Small intestine (tissue), 7 donors: Measurements from ENCODE around the gene MMP20. TPM values are rescaled to one million over a fixed set of nuclear protein-coding genes. Genes with fewer than 3 reads are reported as not detected.

ENCODE experiments used
- DNase-seq, 2 donors: peaks; one replicate each; pipeline versions ENCODE4 v3.0.0 to v3.0.0-alpha.2; 2013
- FAIRE-seq: peaks from 2 replicates; lab custom pipeline; 2012; peaks lifted over from hg19 to GRCh38; lab: Jason Lieb, UNC
- H3K27ac ChIP-seq, 3 donors: one replicate each; pipeline ENCODE4 v1.5.1; 2013; ENCODE audit warnings: low read length in 2 of 3, mild to moderate bottlenecking in 2 of 3, control low read depth in 1 of 3, inconsistent platforms in 1 of 3, low read depth in 1 of 3, moderate library complexity in 1 of 3
- H3K27me3 ChIP-seq, 3 donors: one replicate each; pipeline ENCODE4 v1.6.1; 2013; ENCODE audit warnings: low read length in 3 of 3, inconsistent platforms in 1 of 3; ENCODE audit not compliant: control insufficient read depth in 3 of 3, insufficient read depth in 3 of 3
- H3K36me3 ChIP-seq, 3 donors: one replicate each; pipeline ENCODE4 v1.6.1; 2013; ENCODE audit warnings: low read length in 3 of 3, inconsistent platforms in 1 of 3, low read depth in 1 of 3, mild to moderate bottlenecking in 1 of 3, moderate library complexity in 1 of 3; ENCODE audit not compliant: control insufficient read depth in 3 of 3, insufficient read depth in 2 of 3
- H3K4me1 ChIP-seq, 3 donors: one replicate each; pipeline ENCODE4 v1.6.1; 2013; ENCODE audit warnings: low read length in 2 of 3, inconsistent platforms in 1 of 3, low read depth in 1 of 3, mild to moderate bottlenecking in 1 of 3, moderate library complexity in 1 of 3; ENCODE audit not compliant: control insufficient read depth in 3 of 3, insufficient read depth in 2 of 3
- H3K4me3 ChIP-seq, 3 donors: one replicate each; pipeline ENCODE4 v1.5.1; 2013; ENCODE audit warnings: low read length in 3 of 3, control low read depth in 1 of 3, inconsistent platforms in 1 of 3, low read depth in 1 of 3, mild to moderate bottlenecking in 1 of 3, moderate library complexity in 1 of 3
- H3K9me3 ChIP-seq, 2 donors: one replicate each; pipeline ENCODE4 v1.6.1; 2013; ENCODE audit warnings: low read depth in 1 of 2, low read length in 1 of 2; ENCODE audit not compliant: control insufficient read depth in 2 of 2, insufficient read depth in 1 of 2
- WGBS, 3 donors: extraction: QIAGEN DNeasy Blood & Tissue Kit; methylation state at CpG; one replicate each; pipeline ENCODE4 v1.1.7; 2013; 5-methylcytosine and 5-hydroxymethylcytosine counted together
- polyA plus RNA-seq, 4 donors: library from polyadenylated mRNA; stranded (reverse) in 3 of 4; unstranded in 1 of 4; fragments of 200-250 nt in 3 of 4; fragments of 120-200 nt in 1 of 4; gene quantifications; one replicate each; pipeline versions ENCODE4 v1.2.1 to v1.2.3, GENCODE V29; 2013
- donor health status: healthy with polysubstance abuse.
- donor health status: control.
- donor health status: control.
- donor health status: Bipolar disorder and iron deficiency.
- donor health status: healthy.

MMP20 gene
- polyA plus RNA-seq, 4 donors, result 0.03 TPM; not detected in 3

DNA sequence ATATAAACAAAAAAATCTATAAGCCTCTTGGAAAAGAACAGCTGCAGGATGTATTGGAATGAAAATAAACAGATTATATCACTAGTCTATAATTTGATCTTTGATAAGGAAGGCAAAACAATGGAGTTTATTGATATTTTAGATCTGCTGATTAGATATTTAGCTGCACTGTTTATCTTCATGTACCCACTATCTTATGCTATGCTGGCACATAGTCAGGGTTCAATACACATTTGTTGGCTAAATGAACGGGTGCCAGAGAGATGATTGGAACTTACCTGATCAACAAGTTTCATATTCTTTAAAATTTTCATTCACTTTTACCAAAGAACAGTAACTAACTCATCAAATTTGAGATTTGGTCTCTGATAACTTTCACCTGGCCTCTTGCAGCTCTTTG, 26.9 kb downstream of the MMP20 start:
- 21 to 61% (median 23%) methylated on average over 1 of the region's 1 CpG for WGBS, 3 donors
- Histone ChIP-seq H3K27ac (peak overlapping the region in 1 of 3 donors; percentile 68), H3K4me3 (no peak overlapping the region), H3K27me3 (no peaks in the 10 kb centered on the region), H3K9me3 (no peaks in the 10 kb centered on the region), H3K36me3 (no peaks in the 10 kb centered on the region), H3K4me1 (peaks cover 2 to 17% (median 5%) of the 10 kb centered on the region in 3 donors)
- DNase-seq, result no peak
- no peak for FAIRE-seq

DNA sequence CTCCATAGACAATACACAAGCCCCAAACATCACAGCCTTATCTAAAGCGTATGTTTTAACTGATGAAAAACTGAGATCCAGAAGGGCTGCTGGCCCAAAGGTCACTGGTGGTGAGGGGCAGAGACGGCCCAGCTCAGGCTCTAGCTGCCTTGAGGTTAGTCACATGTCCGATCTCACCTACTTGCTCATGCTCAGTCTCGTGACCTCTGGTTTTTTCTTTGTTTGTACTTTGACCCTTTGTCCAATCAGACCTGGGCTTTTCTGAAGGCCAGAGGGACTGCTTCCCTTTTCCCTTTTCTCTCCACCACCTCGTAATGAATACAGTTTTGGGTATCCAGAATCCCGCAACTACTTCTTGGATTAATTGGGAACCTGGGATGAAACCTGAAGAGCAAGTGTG, 28.6 kb downstream of the MMP20 start:
- FAIRE-seq (no peak), DNase-seq (peak; percentile 51 to 66)
- Histone ChIP-seq H3K36me3 (no peaks in the 10 kb centered on the region), H3K9me3 (no peaks in the 10 kb centered on the region), H3K4me3 (no peak overlapping the region), H3K27ac (peak overlapping the region in 2 of 3 donors; percentile 3 to 24), H3K4me1 (peaks cover 2 to 17% (median 5%) of the 10 kb centered on the region in 3 donors), H3K27me3 (no peaks in the 10 kb centered on the region)
- 54 to 81% (median 63%) methylated on average over 6 of the region's 6 CpGs for WGBS, 3 donors

DNA sequence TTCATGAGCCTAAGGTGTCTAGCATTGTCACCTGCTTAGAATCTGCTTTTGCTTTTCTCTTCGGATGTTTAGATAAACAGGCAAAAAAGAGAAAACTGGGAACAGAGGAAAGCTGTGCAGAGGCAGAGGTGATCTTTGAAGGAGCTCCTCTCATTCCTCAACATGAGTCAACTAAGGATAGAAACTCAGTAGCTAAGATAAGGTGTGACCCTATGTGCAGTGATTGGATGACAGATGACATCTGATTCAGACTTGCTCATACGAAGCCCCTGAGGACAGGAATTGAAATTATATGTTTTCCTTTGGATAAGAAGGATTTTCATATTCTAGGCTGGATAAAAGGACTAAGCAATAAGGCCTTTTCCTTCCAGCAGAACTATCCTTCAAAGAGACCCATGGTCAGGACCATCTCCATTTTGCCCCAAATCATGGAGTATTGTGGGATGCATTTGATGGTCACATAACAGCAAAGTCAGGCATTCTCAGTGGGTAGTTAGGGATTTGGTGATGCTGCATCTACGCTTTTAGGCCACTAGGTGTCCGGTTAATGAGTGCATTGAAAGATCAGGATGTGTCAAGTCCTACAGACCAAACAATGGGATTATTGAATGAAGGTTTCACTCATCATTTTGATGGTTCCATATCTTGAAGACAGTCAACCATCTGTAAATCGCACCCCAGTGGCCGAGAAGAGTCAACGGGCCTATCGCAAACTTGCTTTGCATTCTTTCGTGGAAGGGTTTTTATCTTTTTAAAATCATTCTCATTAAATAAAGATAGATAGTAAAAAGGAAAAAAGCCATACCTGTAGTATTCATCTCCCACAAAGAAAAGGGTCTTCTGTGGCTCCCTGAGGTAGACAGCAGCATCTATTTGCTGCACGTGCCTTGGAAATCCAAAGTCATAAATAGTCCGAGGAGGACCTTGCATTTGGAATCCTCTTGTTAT, 32.2 kb downstream of the MMP20 start:
- H3K4me3 ChIP-seq, result no peak overlapping the region
- H3K9me3 ChIP-seq, result no peaks in the 10 kb centered on the region
- H3K27me3 ChIP-seq, result no peaks in the 10 kb centered on the region
- H3K27ac ChIP-seq, result no peak overlapping the region
- WGBS, 3 donors, result 72 to 84% (median 83%) methylated on average over 11 of the region's 11 CpGs
- no peaks in the 10 kb centered on the region for H3K36me3 ChIP-seq
- no peak for FAIRE-seq
- DNase-seq, result peak in 1 of 2 donors; percentile 50
- peaks cover 0 to 5% (median 0%) of the 10 kb centered on the region in 3 donors for H3K4me1 ChIP-seq

DNA sequence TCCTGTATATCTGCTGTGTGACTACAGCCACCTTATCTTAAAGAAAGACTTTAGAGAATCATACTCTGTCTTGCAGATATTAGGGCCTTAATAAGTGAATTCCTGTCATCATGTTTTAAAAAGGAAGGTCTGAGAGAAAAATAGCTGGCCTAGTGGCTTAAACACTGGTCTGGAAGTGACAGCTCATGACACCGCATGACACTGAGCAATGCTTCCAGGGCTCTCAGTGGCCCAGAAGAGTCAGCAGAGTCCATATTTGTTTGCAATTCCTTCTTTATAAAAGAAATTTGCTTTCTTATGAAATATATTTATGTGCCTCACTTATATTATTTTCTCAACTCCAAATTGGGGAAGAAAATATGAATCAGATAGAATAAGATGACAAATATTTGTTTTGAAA, 33.0 kb downstream of the MMP20 start:
- 94 to 100% (median 95%) methylated on average over 1 of the region's 1 CpG for WGBS, 3 donors
- H3K36me3 ChIP-seq, result no peaks in the 10 kb centered on the region
- no peaks in the 10 kb centered on the region for H3K27me3 ChIP-seq
- FAIRE-seq (no peak), DNase-seq (no peak)
- H3K4me3 ChIP-seq, result no peak overlapping the region
- no peaks in the 10 kb centered on the region for H3K9me3 ChIP-seq
- H3K27ac ChIP-seq, result no peak overlapping the region
- H3K4me1 ChIP-seq, result peaks cover 0 to 4% (median 0%) of the 10 kb centered on the region in 3 donors

DNA sequence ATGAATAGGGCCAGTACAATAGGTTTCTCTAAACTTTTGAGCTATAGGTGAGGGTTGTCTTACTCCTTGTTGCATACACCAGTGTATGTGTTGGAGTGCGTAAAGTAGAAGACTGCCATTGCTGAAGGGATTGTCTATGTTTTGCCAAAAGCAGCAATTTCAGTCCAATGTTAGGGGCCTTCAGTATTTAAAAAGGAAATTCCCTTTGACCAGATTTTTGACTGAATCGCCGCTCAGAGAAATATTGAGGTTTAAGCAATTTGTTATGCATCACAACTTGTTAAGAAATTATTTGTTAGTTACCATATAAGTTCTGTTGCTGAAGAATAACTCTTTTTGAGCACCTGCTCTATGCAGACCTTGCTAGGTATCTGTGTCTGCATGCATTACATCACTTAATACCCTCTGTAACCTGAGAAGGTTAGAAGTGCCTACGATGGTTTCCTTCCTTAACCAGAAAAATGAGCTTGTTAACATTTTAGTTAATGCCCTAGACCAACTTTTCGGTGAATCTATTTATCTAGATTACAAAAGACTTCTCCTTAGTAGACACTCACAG, 33.9 kb downstream of the MMP20 start:
- FAIRE-seq (no peak), DNase-seq (no peak)
- 85 to 90% (median 86%) methylated on average over 5 of the region's 5 CpGs for WGBS, 3 donors
- no peak overlapping the region for H3K4me3 ChIP-seq
- no peaks in the 10 kb centered on the region for H3K36me3 ChIP-seq
- peaks cover 0 to 3% (median 0%) of the 10 kb centered on the region in 3 donors for H3K4me1 ChIP-seq
- no peak overlapping the region for H3K27ac ChIP-seq
- no peaks in the 10 kb centered on the region for H3K27me3 ChIP-seq
- H3K9me3 ChIP-seq, result no peaks in the 10 kb centered on the region

DNA sequence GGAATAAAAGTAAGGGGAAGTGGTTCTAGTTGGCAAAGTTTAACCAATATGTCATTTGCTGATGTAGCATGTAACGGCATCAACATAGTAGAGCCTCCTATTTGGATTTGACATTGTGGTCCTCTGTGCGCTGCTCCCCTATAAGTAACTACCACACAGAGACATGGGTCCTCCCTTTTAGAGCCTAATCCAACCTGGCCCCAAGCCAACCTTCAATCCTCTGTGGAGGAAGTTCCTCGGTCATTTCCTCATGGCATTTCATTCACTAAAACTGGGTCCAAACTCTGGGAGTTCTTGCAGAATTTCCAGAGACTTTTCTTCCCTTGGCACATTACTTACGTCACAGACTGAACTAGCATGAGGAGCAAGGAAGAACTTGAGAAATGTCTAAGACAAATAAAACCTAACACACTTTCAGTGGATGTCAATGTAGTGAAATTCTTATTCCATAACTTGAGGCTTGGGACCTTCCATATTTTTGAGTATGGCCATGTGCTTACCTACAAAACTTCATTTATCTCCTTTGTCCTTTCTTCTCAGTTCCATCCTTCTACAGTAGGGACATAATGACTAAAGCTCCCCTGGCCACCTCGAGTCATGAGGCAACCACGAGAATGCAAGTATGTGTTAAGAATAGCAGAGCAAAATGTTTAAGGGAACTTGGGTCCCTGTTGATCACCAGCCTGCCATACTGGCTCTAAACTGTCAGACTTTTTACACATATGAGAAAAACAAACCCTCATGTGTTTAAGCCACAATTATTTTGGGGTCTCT, 34.7 kb downstream of the MMP20 start:
- no peak for FAIRE-seq
- H3K27ac ChIP-seq, result no peak overlapping the region
- peaks cover 0 to 3% (median 0%) of the 10 kb centered on the region in 3 donors for H3K4me1 ChIP-seq
- whole genome bisulfite sequencing, 3 donors, result 70 to 75% (median 71%) methylated on average over 6 of the region's 6 CpGs
- no peaks in the 10 kb centered on the region for H3K36me3 ChIP-seq
- H3K27me3 ChIP-seq, result no peaks in the 10 kb centered on the region
- H3K4me3 ChIP-seq, result no peak overlapping the region
- DNase-seq, result no peak
- no peaks in the 10 kb centered on the region for H3K9me3 ChIP-seq

DNA sequence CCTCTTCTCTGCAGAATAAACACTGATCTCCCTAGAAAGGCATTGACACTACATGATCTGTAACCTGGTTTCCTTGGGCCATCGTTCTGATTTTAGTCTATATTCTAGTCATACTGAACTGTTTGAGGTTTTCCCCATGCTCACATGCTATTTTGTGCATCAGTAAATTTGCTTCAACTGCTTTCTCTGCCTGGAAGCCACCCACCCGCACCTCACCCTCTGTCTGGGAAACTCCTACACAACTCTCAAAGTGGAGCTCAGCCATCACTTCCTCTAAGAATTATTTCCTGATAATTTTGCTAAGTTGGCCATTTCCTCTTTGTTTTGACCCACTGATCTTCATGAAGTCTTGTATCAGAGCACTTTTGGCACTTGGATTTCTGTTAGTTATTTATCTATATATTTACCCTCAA, 36.1 kb downstream of the MMP20 start:
- FAIRE-seq (no peak), DNase-seq (no peak)
- H3K27me3 ChIP-seq, result no peaks in the 10 kb centered on the region
- 72 to 92% (median 84%) methylated on average over 2 of the region's 2 CpGs for WGBS, 3 donors
- no peaks in the 10 kb centered on the region for H3K4me1 ChIP-seq
- H3K9me3 ChIP-seq, result no peaks in the 10 kb centered on the region
- H3K4me3 ChIP-seq, result no peak overlapping the region
- no peaks in the 10 kb centered on the region for H3K36me3 ChIP-seq
- no peak overlapping the region for H3K27ac ChIP-seq

DNA sequence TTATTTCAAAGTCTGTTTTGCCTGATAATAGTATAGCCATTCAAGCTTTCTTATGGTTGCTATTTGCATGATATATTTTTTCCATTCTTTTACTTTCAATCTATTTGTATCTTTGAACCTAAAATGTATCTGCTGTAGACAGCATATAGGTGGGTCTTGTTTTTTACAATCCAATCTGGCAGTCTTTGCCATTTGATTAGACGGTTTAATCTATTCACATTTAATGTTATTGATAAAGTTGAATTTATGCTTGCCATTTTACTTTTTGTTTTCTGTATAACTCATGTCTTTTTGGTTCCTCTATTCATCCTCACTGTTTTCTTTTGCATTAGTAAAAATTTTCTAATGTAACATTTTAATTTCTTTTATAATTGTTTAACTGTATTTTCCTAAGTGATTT, 37.4 kb downstream of the MMP20 start:
- FAIRE-seq, result no peak
- 95 to 99% (median 96%) methylated on average over 1 of the region's 1 CpG for WGBS, 3 donors
- DNase-seq, result no peak

More for the DNA sequence above, 37.4 kb downstream of the MMP20 start:
- Histone ChIP-seq H3K4me1 (no peaks in the 10 kb centered on the region), H3K27me3 (no peaks in the 10 kb centered on the region), H3K9me3 (no peaks in the 10 kb centered on the region), H3K4me3 (no peak overlapping the region), H3K27ac (no peak overlapping the region), H3K36me3 (no peaks in the 10 kb centered on the region)
